CD4-positive, alpha-beta T cell treated with Interleukin-4 for 1 hour (primary cell): ENCODE measurements around the gene HOXB1.
A peak's percentile ranks its signal among the peaks of the same experiment; 100 is the strongest.
"Not testable (repeated sequence)": the region's sequence is repeated elsewhere in the genome, so short reads cannot be mapped to it uniquely, and the experiment has no call there.

Experiments
- DNase-seq, 2 donors: peaks; one replicate each; pipeline ENCODE4 v3.0.0-alpha.2; 2020 to 2022

Gene HOXB1

GRCh38 chr17:48515925-48516900 is 14.6 kb downstream of the HOXB1 start:
- no peak for DNase-seq

- DNase-seq = no peak
Measured at GRCh38 chr17:48514477-48514876, 16.3 kb downstream of the HOXB1 start.

- no peak for DNase-seq
Measured at GRCh38 chr17:48513666-48514455, 16.9 kb downstream of the HOXB1 start.

- DNase-seq = peak in 1 of 2 donors; percentile 41
Measured at GRCh38 chr17:48513097-48513496, 17.7 kb downstream of the HOXB1 start.

GRCh38 chr17:48510761-48511604 is 19.8 kb downstream of the HOXB1 start:
- peak; percentile 11 to 59 for DNase-seq

GRCh38 chr17:48510381-48510760 is 20.4 kb downstream of the HOXB1 start:
- DNase-seq = no peak

GRCh38 chr17:48509708-48510107 is 21.1 kb downstream of the HOXB1 start:
- not testable (repeated sequence) for DNase-seq

GRCh38 chr17:48506246-48506645 is 24.6 kb downstream of the HOXB1 start:
- DNase-seq = no peak

GRCh38 chr17:48505788-48506187 is 25.0 kb downstream of the HOXB1 start:
- DNase-seq = peak; percentile 61 to 71

- DNase-seq = no peak
Measured at GRCh38 chr17:48504953-48505352, 25.9 kb downstream of the HOXB1 start.

- DNase-seq = no peak
Measured at GRCh38 chr17:48503747-48504146, 27.1 kb downstream of the HOXB1 start.

GRCh38 chr17:48502901-48503300 is 27.9 kb downstream of the HOXB1 start:
- no peak for DNase-seq

GRCh38 chr17:48502312-48502711 is 28.5 kb downstream of the HOXB1 start:
- no peak for DNase-seq

- DNase-seq = no peak
Measured at GRCh38 chr17:48500435-48501426, 30.1 kb downstream of the HOXB1 start.

GRCh38 chr17:48499735-48500434 is 30.9 kb downstream of the HOXB1 start:
- DNase-seq = no peak

- no peak for DNase-seq
Measured at GRCh38 chr17:48499248-48499647, 31.6 kb downstream of the HOXB1 start.

GRCh38 chr17:48498164-48498850 is 32.5 kb downstream of the HOXB1 start:
- DNase-seq = no peak

- DNase-seq = no peak
Measured at GRCh38 chr17:48497103-48497502, 33.7 kb downstream of the HOXB1 start.

GRCh38 chr17:48494335-48494734 is 36.5 kb downstream of the HOXB1 start:
- no peak for DNase-seq
